Cardiac muscle cell (in vitro differentiated cells and primary cell): ENCODE data around the gene PTGES. TPM values are rescaled to one million over a fixed set of nuclear protein-coding genes. Genes with fewer than 3 reads are reported as not detected.
A peak's percentile ranks its signal among the peaks of the same experiment; 100 is the strongest.

ENCODE experiments used
- DNase-seq, 2 donors: peaks; one replicate each; pipeline versions ENCODE4 v3.0.0 to v3.0.0-alpha.2; 2010 to 2017; ENCODE audit warnings: low read depth in 1 of 2, low spot score in 1 of 2
- H3K27ac ChIP-seq: fragments of 200-600 bp; sonication (generic); 2 replicates; pipeline ENCODE4 v1.5.1; 2016
- H3K27me3 ChIP-seq: fragments of 200-600 bp; sonication (generic); 2 replicates; pipeline ENCODE4 v1.6.0; 2016; ENCODE audit warnings: control low read depth
- H3K36me3 ChIP-seq: fragments of 200-600 bp; sonication (generic); 2 replicates; pipeline ENCODE4 v1.5.1; 2016; ENCODE audit warnings: control low read depth
- H3K4me1 ChIP-seq: fragments of 200-600 bp; sonication (generic); 2 replicates; pipeline ENCODE4 v1.8.1; 2017; ENCODE audit warnings: low read depth, mild to moderate bottlenecking, mixed run types
- H3K4me3 ChIP-seq: fragments of 200-600 bp; sonication (generic); 2 replicates; pipeline ENCODE4 v1.5.1; 2016; ENCODE audit warnings: mild to moderate bottlenecking
- H3K9me3 ChIP-seq: fragments of 200-600 bp; sonication (generic); 2 replicates; pipeline ENCODE4 v1.5.1; 2017; ENCODE audit warnings: low read depth, mild to moderate bottlenecking, control low read depth
- polyA plus RNA-seq: library from polyadenylated mRNA; unstranded; fragments of >200 nt; fragmentation: Nextera tagmentation; extraction: Ambion mirVana; gene quantifications from 2 replicates; pipeline ENCODE4 v1.2.1, GENCODE V29; 2016
- total RNA-seq: library from RNA; depleted of rRNA; stranded (reverse); fragments of >200 nt; gene quantifications from 2 replicates; pipeline ENCODE4 v1.2.3, GENCODE V29; 2016
- TF ChIP-seq, protein P1 (sequence below): IDR thresholded peaks from 2 replicates; pipeline ENCODE4 v1.5.1; 2012; ENCODE audit warnings: low read depth, mild to moderate bottlenecking, low read length

Gene PTGES
- total and polyA plus RNA-seq, 2 experiments from 2014 or later = 1.4 to 4.6 TPM

DNA sequence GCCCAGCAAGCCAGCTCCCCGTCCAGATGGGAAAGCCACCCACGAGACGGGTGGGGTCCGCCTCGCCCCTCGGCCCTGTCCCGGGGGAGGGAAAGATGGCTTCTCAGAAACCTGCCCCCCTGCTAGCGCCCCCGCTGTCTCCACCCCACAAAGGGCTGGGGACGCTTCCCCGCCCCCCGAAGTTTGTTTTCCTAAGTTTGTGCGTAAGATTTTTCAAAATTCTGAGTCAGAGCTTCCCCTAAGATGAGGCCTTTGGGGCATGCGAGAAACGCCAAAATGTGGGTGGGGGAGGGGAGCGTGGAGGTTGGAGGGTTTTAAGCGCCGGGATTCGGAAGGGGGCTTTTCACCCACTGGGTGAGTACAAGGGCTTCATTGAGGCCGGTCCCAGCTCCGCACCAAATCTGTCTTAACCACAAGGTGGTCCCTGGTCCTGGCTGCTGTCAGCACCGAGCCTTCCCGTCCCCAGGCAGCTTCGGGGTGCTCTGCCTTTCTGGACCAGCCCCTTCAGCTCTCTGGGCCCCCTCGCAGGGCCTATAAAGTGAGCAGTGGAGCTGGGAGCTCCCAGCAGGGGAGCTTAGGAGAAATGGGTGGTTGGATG lies 55.1 kb downstream of the PTGES start:
- Histone ChIP-seq H3K4me3 (peak overlapping the region; percentile 39), H3K27me3 (no peaks in the 10 kb centered on the region), H3K27ac (no peak overlapping the region), H3K9me3 (no peaks in the 10 kb centered on the region), H3K36me3 (no peaks in the 10 kb centered on the region), H3K4me1 (no peaks in the 10 kb centered on the region)
- DNase-seq = peak in 1 of 2 donors; percentile 68
- TF ChIP-seq, protein P1, sequence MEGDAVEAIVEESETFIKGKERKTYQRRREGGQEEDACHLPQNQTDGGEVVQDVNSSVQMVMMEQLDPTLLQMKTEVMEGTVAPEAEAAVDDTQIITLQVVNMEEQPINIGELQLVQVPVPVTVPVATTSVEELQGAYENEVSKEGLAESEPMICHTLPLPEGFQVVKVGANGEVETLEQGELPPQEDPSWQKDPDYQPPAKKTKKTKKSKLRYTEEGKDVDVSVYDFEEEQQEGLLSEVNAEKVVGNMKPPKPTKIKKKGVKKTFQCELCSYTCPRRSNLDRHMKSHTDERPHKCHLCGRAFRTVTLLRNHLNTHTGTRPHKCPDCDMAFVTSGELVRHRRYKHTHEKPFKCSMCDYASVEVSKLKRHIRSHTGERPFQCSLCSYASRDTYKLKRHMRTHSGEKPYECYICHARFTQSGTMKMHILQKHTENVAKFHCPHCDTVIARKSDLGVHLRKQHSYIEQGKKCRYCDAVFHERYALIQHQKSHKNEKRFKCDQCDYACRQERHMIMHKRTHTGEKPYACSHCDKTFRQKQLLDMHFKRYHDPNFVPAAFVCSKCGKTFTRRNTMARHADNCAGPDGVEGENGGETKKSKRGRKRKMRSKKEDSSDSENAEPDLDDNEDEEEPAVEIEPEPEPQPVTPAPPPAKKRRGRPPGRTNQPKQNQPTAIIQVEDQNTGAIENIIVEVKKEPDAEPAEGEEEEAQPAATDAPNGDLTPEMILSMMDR = no peak

DNA sequence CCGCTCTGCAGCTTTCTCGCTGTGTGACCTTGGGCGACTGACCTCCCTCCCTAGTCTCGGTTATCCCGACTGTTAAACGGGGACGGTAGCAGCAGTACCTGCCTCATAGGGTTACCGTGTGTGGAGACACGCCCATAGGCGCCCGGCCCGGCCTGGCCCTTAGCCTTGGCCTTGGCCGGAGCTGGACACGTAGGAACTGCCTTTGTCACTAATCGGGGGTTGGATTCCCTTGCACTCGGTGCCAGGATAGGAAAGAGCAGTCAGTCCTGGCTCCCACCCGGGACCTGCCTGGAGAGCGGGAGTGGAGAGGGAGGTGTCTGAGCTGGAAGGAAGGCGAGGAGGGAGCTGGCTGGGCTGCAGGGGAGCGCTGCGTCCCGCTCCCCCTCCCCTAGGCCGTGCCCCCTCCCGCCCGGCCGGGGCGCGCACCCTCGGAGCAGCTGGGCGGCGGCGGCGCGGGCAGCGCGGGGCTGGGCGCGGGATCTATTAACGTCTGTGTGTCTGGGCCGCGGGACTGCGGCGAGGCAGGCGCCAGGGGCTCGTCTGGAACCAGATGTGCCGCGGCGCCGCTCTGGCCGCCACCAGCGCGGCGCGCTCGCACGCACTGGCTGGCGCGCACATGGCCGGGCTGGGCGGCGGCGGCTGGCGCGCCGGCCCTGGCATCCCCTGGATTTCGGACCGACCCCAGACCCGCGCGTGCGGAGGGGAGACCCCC lies 55.7 kb downstream of the PTGES start:
- H3K9me3 ChIP-seq = no peaks in the 10 kb centered on the region
- no peak overlapping the region for H3K27ac ChIP-seq
- TF ChIP-seq, protein P1 = no peak
- no peaks in the 10 kb centered on the region for H3K36me3 ChIP-seq
- no peaks in the 10 kb centered on the region for H3K4me1 ChIP-seq
- H3K4me3 ChIP-seq = peak overlapping the region; percentile 39
- peak; percentile 41 to 75 for DNase-seq
- H3K27me3 ChIP-seq = no peaks in the 10 kb centered on the region

DNA sequence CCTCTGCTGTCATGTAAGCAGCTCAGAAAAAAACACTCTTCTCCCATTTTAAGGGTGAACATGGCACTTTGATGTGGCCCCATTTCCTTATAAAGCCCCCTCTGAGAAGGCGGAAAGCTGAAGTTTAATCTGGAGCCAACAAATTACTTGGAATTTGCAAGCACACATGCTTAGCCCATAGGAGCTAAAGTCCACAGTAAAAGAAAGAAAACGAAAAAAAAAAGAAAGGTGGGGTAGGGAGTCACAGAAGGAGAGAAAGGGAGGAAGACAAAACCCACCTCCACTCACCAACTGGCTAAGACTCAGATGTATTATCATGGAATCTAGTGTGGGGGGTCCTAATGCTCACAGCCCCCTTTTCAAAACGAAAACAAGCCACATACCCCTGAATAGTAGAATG lies 57.0 kb downstream of the PTGES start:
- DNase-seq = no peak
- H3K9me3 ChIP-seq = no peaks in the 10 kb centered on the region
- H3K27ac ChIP-seq = no peak overlapping the region
- H3K27me3 ChIP-seq = no peaks in the 10 kb centered on the region
- H3K4me3 ChIP-seq = no peak overlapping the region
- TF ChIP-seq, protein P1 = no peak
- no peaks in the 10 kb centered on the region for H3K4me1 ChIP-seq
- no peaks in the 10 kb centered on the region for H3K36me3 ChIP-seq

DNA sequence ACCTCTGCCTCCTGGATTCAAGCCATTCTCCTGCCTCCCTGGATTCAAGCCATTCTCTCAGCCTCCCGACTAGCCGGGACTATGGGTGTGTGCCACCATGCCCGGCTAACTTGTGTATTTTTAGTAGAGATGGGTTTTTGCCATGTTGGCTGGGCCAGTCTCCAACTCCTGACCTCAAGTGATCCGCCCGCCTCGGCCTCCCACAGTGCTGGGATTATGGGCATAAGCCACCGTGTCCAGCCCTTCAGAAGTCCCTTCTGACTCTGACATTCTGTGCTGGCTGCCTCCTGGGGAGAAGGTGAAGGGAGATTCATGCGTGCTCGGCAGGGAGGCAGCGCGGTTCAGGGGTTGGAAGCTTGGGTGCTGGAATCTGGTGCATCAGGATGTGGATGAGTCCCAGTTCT lies 58.6 kb downstream of the PTGES start:
- Histone ChIP-seq H3K27me3 (no peaks in the 10 kb centered on the region), H3K27ac (no peak overlapping the region), H3K4me1 (no peaks in the 10 kb centered on the region), H3K4me3 (no peak overlapping the region), H3K36me3 (no peaks in the 10 kb centered on the region), H3K9me3 (no peaks in the 10 kb centered on the region)
- TF ChIP-seq, protein P1 = no peak
- DNase-seq = no peak

DNA sequence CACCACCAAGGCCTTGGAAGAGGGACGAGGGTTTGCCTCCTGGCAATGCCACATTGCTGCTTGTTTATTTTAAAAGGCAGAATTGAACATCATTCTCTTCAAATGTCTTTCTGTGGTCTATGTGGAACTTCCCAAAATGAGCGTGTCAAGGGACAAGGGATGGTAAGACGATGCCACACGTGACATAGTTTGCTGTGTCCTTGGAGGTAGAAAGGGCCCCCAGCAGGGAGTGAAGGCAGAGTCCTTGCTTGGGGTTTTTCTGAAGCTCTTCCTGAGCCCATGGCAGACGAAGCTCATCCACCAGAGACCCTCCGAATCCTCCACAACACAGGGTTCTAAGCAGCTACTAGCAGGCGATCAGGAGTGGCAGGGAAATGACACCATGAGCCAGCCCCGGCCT lies 59.1 kb downstream of the PTGES start:
- no peaks in the 10 kb centered on the region for H3K36me3 ChIP-seq
- H3K4me1 ChIP-seq = no peaks in the 10 kb centered on the region
- no peak overlapping the region for H3K4me3 ChIP-seq
- no peak overlapping the region for H3K27ac ChIP-seq
- TF ChIP-seq, protein P1 = no peak
- H3K9me3 ChIP-seq = no peaks in the 10 kb centered on the region
- no peak for DNase-seq
- no peaks in the 10 kb centered on the region for H3K27me3 ChIP-seq
